ENCODE data around the gene UNK.

Gene UNK

DNA sequence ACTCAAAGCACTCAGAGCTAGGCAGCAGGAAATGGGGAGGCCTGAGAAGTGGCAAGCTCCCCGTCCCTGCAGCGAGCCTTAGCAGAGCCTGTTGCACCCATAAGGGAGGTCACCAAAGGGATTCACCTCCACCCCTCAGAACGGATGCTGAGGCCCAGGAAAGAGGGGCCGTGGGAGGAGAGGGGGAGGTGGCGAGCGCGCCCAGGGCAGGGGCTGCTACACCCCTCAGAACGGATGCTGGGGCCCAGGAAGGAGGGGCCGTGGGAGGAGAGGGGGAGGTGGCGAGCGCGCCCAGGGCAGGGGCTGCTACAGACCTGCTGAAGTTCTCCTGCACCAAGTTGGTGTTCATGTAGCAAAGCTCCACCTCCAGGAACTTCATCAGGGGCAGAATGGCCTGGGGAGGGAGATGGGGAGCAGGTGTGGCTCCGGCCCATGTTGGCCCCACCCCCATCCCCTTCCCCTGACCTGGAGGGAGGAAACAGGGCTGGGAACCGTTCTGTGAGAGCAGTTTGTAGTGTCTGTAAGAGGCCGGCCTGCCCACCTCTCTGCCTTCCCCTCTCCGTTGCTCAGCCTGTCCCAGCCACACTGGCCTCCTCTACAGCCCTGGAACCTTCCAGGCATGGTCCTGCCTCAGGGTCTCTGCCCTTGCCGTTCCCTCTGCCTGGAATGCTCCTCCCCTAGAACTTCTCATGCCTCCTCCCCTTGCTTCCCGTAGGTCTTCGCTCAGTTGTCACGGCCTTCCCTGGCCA lies 48.2 kb downstream of the UNK start:
- DNase-seq (ENCODE audit: low read depth in 1 of 2, low spot score in 1 of 2) = no peak

GRCh38 chr17:75834279-75834920 lies 49.8 kb downstream of the UNK start:
- no peak for DNase-seq (ENCODE audit: low read depth in 1 of 2, low spot score in 1 of 2)

- DNase-seq (ENCODE audit: low read depth in 1 of 2, low spot score in 1 of 2) = no peak
Observed at GRCh38 chr17:75834928-75835653, 50.5 kb downstream of the UNK start.

- no peak for DNase-seq (ENCODE audit: low read depth in 1 of 2, low spot score in 1 of 2)
Observed at GRCh38 chr17:75835654-75835987, 51.0 kb downstream of the UNK start.

DNA sequence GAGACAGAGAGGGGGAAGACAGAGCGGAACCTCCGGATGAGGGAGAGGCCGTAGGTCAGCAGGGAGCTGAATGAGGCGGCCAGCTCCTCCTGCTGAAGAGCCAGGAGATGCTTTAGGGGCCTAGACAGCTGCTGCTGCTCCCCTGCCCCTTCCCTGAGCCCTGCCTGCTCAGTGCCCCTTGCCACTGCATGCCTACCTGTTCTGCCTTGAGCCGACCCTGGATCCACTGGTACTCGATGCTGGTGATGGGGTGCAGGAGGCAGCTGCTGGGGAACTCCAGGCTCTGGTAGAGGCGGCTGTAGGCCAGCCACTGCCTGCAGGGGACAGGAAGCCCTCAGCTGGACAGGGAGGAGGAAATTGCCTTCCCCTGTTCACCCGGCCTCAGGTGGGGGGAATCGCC lies 52.0 kb downstream of the UNK start:
- DNase-seq (ENCODE audit: low read depth in 1 of 2, low spot score in 1 of 2) = no peak

GRCh38 chr17:75837899-75838298 lies 53.3 kb downstream of the UNK start:
- DNase-seq (ENCODE audit: low read depth in 1 of 2, low spot score in 1 of 2) = no peak

DNA sequence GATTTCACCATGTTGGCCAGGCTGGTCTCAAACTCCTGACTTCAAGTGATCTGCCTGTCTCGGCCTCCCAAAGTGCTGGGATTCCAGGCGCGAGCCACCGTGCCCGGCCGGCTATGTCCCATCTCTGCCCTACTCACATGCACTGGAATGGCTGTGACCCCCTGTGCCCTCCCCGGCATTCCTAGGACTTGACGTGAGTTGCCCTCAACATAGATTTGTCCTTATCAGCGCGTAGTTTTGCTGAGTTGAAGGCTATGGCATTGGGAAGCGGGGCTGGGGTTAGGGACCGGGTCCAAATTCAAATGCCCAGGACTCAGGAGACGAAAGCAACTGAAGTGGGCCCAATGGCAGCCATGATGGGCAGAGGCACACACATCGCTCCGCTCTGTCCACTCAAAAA lies 53.8 kb downstream of the UNK start:
- no peak for DNase-seq (ENCODE audit: low read depth in 1 of 2, low spot score in 1 of 2)

DNA sequence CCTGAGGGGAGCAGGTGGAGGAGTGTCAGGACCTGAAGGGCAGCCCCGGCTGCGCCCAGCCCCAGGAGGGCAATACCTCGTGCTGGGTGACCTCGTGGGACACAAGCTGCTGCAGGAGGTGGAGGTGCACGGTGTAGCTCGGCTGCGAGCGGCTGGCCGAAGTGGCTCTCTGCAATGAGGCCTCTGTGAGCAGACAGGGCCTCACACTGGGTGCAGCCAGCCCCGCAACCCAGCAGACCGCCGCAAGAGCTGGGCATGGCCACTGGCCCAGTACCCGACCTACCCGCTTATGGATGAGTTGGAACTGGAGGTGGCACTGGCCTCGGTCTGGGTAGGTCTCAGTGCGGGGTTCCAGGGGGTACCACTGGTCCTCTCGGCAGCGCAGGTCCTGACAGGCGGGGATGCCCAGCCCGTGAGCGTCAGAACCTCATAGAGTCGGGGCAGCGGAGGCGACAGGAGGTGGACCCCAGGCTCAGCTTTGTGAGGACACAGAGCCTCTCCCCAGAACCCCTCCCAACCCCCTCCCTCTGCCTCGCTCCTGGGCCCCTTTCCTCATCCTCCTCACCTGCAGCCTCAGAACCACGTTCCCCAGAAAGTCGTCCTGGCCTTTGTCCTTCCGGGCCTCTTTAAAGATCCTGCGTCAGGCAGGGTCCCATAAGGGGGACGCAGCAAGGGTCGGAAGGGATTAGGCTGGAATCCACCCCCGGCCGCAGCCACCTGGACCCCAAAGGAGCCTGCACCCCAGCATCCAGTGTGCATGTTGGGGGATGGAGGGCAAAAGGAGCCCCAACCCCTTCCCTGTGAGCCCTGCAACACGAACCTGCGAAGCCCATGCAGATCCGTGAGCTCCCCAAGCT lies 55.6 kb downstream of the UNK start:
- DNase-seq (ENCODE audit: low read depth in 1 of 2, low spot score in 1 of 2) = no peak

DNA sequence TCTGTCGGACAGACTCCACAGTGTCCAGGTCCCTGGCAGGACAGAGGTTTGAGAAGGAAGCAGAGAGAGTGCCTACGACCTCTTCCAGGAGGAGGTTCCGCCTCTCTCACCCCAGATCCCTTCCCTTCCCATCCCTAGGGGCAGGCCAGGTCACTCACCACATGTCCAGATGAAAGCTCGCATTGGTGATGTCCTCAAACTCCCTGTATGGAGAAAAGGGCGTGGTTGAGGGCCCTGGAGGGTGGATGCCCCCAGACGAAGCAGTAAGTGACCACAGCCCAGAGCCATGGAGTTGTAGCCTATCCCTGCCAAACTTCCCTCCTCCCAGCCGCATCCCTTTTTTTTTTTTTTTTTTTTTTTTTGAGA lies 56.2 kb downstream of the UNK start:
- no peak for DNase-seq (ENCODE audit: low read depth in 1 of 2, low spot score in 1 of 2)

DNA sequence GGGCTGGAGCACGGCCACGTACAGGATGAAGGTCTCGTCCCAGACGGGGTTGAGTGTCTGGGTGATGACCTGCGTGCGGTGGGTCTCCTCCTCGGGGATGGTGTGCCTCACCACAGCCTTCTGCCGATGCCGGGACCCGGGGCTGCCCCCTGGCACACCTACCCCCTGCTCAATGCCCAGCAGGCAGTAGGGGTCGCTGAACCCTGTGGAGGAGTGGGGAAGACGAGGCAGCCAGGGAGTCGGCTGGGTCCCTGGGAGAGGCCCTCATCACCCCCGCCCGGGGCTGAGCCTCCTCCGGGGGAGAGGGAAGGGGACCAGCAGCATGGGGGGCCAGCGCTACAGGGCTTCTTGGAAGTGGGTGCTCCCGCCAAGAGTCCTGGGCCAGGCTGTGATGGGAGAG lies 57.8 kb downstream of the UNK start:
- DNase-seq (ENCODE audit: low read depth in 1 of 2, low spot score in 1 of 2) = no peak

DNA sequence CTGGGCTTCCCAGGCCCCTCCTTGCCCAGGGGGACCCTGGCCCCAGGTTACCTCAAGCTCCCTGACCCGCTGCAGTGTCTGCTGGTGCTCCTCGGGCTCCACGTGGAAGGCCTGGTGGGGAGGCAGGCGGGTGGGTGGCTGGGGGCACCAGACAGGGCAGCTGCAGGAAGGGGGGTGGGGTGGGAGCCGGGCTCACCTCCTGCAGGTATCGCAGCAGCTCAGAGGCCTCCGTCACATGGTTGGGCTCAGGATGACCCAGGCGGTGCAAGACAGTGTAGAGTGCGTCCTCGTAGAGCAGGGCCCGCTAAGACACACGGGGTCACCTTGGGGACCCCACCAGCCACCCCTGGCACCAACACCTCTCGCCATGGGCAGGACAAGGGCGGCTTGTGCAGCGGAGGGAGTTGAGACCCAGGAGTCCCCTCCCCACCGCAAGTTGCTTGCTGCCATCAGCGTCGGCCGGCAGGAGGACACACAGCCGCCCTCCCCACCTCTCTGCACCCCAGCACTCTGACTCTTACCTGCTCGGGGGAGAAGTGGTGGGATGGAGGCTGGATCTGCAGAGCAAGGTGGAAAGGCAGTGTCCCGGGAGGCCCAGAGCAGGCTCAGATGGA lies 58.5 kb downstream of the UNK start:
- no peak for DNase-seq (ENCODE audit: low read depth in 1 of 2, low spot score in 1 of 2)

- DNase-seq (ENCODE audit: low read depth in 1 of 2, low spot score in 1 of 2) = peak in 1 of 2 donors; percentile 35
Observed at GRCh38 chr17:75843577-75844529, 59.2 kb downstream of the UNK start, which contains the start of gene UNC13D. Gene UNC13D (minus strand): TSS chr17:75844404. CDS start chr17:75844337, 67 bp downstream.

- DNase-seq (ENCODE audit: low read depth in 1 of 2, low spot score in 1 of 2) = no peak
Observed at GRCh38 chr17:75844530-75845057, 60.0 kb downstream of the UNK start.

DNA sequence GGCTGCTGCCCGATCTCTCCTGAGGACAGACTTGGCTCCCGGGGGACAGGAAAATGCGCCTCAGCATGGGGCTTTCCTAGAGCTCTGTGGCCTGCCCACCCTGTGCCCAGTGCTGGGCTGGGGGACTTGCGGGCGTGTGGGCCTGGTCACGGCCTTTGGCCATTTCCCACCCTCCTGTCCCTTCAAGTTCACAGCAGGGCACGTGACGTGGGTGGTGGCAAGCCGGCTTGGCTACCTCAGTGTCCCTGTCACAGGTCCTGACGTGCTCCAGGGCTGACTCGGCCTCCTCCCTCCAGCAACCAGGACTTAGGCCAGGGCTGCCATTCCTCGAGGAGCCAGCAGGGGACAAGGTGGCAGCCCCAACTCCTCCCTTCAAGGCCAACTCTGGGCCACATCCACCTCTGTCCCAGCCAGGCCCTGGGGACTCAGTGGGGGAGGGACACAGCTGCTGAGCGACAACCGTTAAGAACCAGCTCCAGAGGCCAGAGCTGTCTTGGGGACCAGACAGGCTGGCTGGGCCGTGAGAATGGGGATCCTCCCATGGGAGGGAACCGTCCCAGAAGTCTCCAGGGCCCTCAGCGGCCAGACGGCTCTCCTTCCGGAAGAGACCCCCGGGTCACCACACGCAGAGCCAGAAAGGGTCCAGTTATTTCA lies 60.6 kb downstream of the UNK start:
- DNase-seq (ENCODE audit: low read depth in 1 of 2, low spot score in 1 of 2) = peak in 1 of 2 donors; percentile 22

GRCh38 chr17:75845933-75846691 lies 61.5 kb downstream of the UNK start:
- no peak for DNase-seq (ENCODE audit: low read depth in 1 of 2, low spot score in 1 of 2)

GRCh38 chr17:75846692-75847613 lies 62.3 kb downstream of the UNK start:
- no peak for DNase-seq (ENCODE audit: low read depth in 1 of 2, low spot score in 1 of 2)

Data from activated T-helper 1 cell treated with anti-CD3 and anti-CD28 coated beads, Interleukin-2, amount 50 U/mL, for 16 hours (primary cell).